H9 (cell line): ENCODE data around the gene SLC2A8. TPM values are rescaled to one million over a fixed set of nuclear protein-coding genes. Genes with fewer than 3 reads are reported as not detected.

Source experiments
- DNase-seq: peaks from one replicate; pipeline ENCODE4 v3.0.0-alpha.2; 2017
- H2AFZ ChIP-seq: one replicate; pipeline ENCODE4 v1.6.1; 2013; ENCODE audit warnings: mild to moderate bottlenecking, low read length, control low read depth, moderate library complexity
- H2AK5ac ChIP-seq: 2 replicates; pipeline ENCODE4 v1.6.1; 2013; ENCODE audit warnings: low read length, control low read depth, mixed read lengths; ENCODE audit not compliant: insufficient read length
- H2BK120ac ChIP-seq: one replicate; pipeline ENCODE4 v1.6.1; 2013; ENCODE audit warnings: low read depth, mild to moderate bottlenecking, low read length, control low read depth, inconsistent platforms; ENCODE audit not compliant: poor library complexity, severe bottlenecking
- H2BK12ac ChIP-seq: 2 replicates; pipeline ENCODE4 v1.6.1; 2013; ENCODE audit warnings: low read length, control low read depth, mixed read lengths, low read depth; ENCODE audit not compliant: insufficient read length
- H2BK15ac ChIP-seq: 2 replicates; pipeline ENCODE4 v1.6.1; 2013; ENCODE audit warnings: low read depth, low read length, control low read depth
- H2BK20ac ChIP-seq: one replicate; pipeline ENCODE4 v1.6.1; 2013; ENCODE audit warnings: low read depth, mild to moderate bottlenecking, low read length, control low read depth, inconsistent platforms; ENCODE audit not compliant: poor library complexity, severe bottlenecking
- H2BK5ac ChIP-seq: 2 replicates; pipeline ENCODE4 v1.6.1; 2013; ENCODE audit warnings: low read length, control low read depth, mixed read lengths; ENCODE audit not compliant: insufficient read length
- H3K14ac ChIP-seq: 2 replicates; pipeline ENCODE4 v1.6.1; 2013; ENCODE audit warnings: low read length, control low read depth; ENCODE audit not compliant: insufficient read depth
- H3K18ac ChIP-seq: 2 replicates; pipeline ENCODE4 v1.6.1; 2013; ENCODE audit warnings: low read depth, mild to moderate bottlenecking, mixed read lengths, low read length, control low read depth; ENCODE audit not compliant: insufficient read length
- H3K23ac ChIP-seq: 2 replicates; pipeline ENCODE4 v1.6.1; 2013; ENCODE audit warnings: low read length, control low read depth, mixed read lengths, low read depth; ENCODE audit not compliant: insufficient read length
- H3K23me2 ChIP-seq: 2 replicates; pipeline ENCODE4 v1.6.1; 2013; ENCODE audit warnings: low read depth, mild to moderate bottlenecking, mixed read lengths, low read length, control low read depth; ENCODE audit not compliant: insufficient read length, poor library complexity, severe bottlenecking
- H3K27ac ChIP-seq: 2 replicates; pipeline ENCODE4 v1.5.1; 2013; ENCODE audit warnings: low read length, control low read depth, mixed read lengths, low read depth; ENCODE audit not compliant: insufficient read length
- H3K27me3 ChIP-seq: 2 replicates; pipeline ENCODE4 v1.6.1; 2013; ENCODE audit warnings: low read length, control low read depth, inconsistent platforms; ENCODE audit not compliant: insufficient read depth
- H3K4ac ChIP-seq: 2 replicates; pipeline ENCODE4 v1.6.1; 2013; ENCODE audit warnings: low read depth, mild to moderate bottlenecking, control low read depth, inconsistent platforms, low read length, moderate library complexity
- H3K4me1 ChIP-seq: 2 replicates; pipeline ENCODE4 v1.6.1; 2013; ENCODE audit warnings: low read length, control low read depth, inconsistent platforms; ENCODE audit not compliant: insufficient read depth
- H3K4me2 ChIP-seq: 2 replicates; pipeline ENCODE4 v1.6.1; 2013; ENCODE audit warnings: low read length, control low read depth, mixed read lengths; ENCODE audit not compliant: insufficient read length, insufficient read depth
- H3K56ac ChIP-seq: 2 replicates; pipeline ENCODE4 v1.6.1; 2013; ENCODE audit warnings: low read depth, mild to moderate bottlenecking, mixed read lengths, low read length, control low read depth; ENCODE audit not compliant: insufficient read length
- H3K79me1 ChIP-seq: 2 replicates; pipeline ENCODE4 v1.6.1; 2013; ENCODE audit warnings: low read depth, mild to moderate bottlenecking, moderate library complexity, low read length, control low read depth, inconsistent platforms; ENCODE audit not compliant: insufficient read depth, poor library complexity, severe bottlenecking
- H3K79me2 ChIP-seq: 2 replicates; pipeline ENCODE4 v1.6.1; 2013; ENCODE audit warnings: low read length, control low read depth, inconsistent platforms; ENCODE audit not compliant: insufficient read depth
- H3K9ac ChIP-seq: 2 replicates; pipeline ENCODE4 v1.6.1; 2013; ENCODE audit warnings: low read length, control low read depth, mixed read lengths; ENCODE audit not compliant: insufficient read length; ENCODE audit errors: extremely low read depth
- H3K9me3 ChIP-seq: one replicate; pipeline ENCODE4 v1.6.1; 2013; ENCODE audit warnings: low read depth, low read length, inconsistent platforms; ENCODE audit not compliant: control insufficient read depth
- H3T11ph ChIP-seq: one replicate; pipeline ENCODE4 v1.6.1; 2013; ENCODE audit warnings: mild to moderate bottlenecking, low read length, control low read depth, inconsistent platforms
- H4K20me1 ChIP-seq: one replicate; pipeline ENCODE4 v1.6.1; 2013; ENCODE audit not compliant: control insufficient read depth, insufficient read length, insufficient read depth
- H4K5ac ChIP-seq: 2 replicates; pipeline ENCODE4 v1.6.1; 2013; ENCODE audit warnings: low read depth, mild to moderate bottlenecking, mixed read lengths, low read length, control low read depth; ENCODE audit not compliant: insufficient read length
- H4K8ac ChIP-seq: replicated peaks from 2 replicates; pipeline ENCODE4 v1.6.1; 2013; ENCODE audit warnings: low read length, control low read depth, mixed read lengths, low read depth; ENCODE audit not compliant: insufficient read length
- H4K91ac ChIP-seq: 2 replicates; pipeline ENCODE4 v1.6.1; 2013; ENCODE audit warnings: low read depth, mild to moderate bottlenecking, moderate library complexity, mixed read lengths, low read length, control low read depth; ENCODE audit not compliant: insufficient read length
- H3K27ac Mint-ChIP-seq, 3 experiments: 2 replicates in 2 of 3; 3 replicates in 1 of 3; pipeline ENCODE4 v1.8.0; 2020 to 2021; ENCODE audit warnings: mixed read lengths in 3 of 3, mild to moderate bottlenecking in 1 of 3, moderate library complexity in 1 of 3
- H3K27me3 Mint-ChIP-seq: 2 replicates; pipeline ENCODE4 v1.8.0; 2021; ENCODE audit warnings: low read depth, mild to moderate bottlenecking, moderate library complexity, mixed read lengths
- H3K36me3 Mint-ChIP-seq, 3 experiments: 2 replicates in 2 of 3; 3 replicates in 1 of 3; pipeline ENCODE4 v1.8.0; 2020 to 2021; ENCODE audit warnings: low read depth in 3 of 3, mixed read lengths in 3 of 3; ENCODE audit not compliant: insufficient read depth in 1 of 3
- H3K4me1 Mint-ChIP-seq, 2 experiments: 2 replicates each; pipeline ENCODE4 v1.8.0; 2020; ENCODE audit warnings: mixed read lengths in 2 of 2
- H3K4me3 Mint-ChIP-seq, 2 experiments: 2 replicates in 1 of 2; 3 replicates in 1 of 2; pipeline ENCODE4 v1.8.0; 2020 to 2021; ENCODE audit warnings: mild to moderate bottlenecking in 2 of 2, mixed read lengths in 2 of 2, moderate library complexity in 1 of 2
- H3K9me3 Mint-ChIP-seq, 2 experiments: 2 replicates in 1 of 2; 3 replicates in 1 of 2; pipeline ENCODE4 v1.8.0; 2020; ENCODE audit warnings: mild to moderate bottlenecking in 2 of 2, mixed read lengths in 2 of 2, moderate library complexity in 1 of 2
- WGBS: extraction: QIAGEN DNeasy Blood & Tissue Kit; methylation state at CpG from one replicate; pipeline ENCODE4 v1.1.7; 2013; ENCODE audit warnings: missing lambda C conversion rate, low lambda C conversion rate, mixed read lengths; ENCODE audit not compliant: insufficient read length; ENCODE audit errors: extremely low coverage; 5-methylcytosine and 5-hydroxymethylcytosine counted together
- total RNA-seq: library from RNA; stranded (reverse); gene quantifications from 2 replicates; pipeline ENCODE4 v1.2.1, GENCODE V29; 2021
- TF ChIP-seq, protein P1 (sequence below): fragments of 200-600 bp; sonication (generic); conservative IDR thresholded peaks from 3 replicates; pipeline ENCODE4 v1.8.0; 2021; ENCODE audit warnings: antibody characterized with exemption, mild to moderate bottlenecking

SLC2A8 gene
- total RNA-seq, 1 experiment from 2014 or later: 38.3 TPM

DNA sequence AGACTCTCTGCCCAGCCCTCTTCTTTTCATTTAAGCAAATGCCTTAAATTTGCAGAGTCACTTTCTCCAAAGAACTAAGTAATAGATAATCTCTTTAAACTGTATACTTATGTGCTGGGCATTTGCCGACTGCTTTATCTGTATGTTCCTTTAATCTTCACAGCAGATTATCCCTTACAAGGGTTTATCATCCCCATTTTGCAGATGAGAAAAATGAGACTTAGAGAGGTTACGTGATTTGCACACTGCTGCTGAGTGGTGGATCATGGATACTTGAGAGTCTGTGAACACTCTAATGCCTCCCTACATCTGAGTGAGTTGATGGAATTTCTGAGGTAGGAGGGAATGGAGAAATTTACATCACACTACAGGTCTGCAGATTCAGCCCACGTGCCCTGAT is 31.4 kb downstream of the SLC2A8 start:
- WGBS: no CpG with 5 or more reads among the region's 3 CpGs

More for the DNA sequence above, 31.4 kb downstream of the SLC2A8 start:
- Histone ChIP-seq H4K8ac (no peak overlapping the region), H3K27ac (no peak overlapping the region), H2BK120ac (no peak overlapping the region), H3K27me3 (no peaks in the 10 kb centered on the region), H4K5ac (no peak overlapping the region), H3K79me1 (peaks cover 3% of the 10 kb centered on the region), H3K23ac (no peak overlapping the region), H2AK5ac (no peak overlapping the region), H2BK12ac (no peak overlapping the region), H3K9ac (no peak overlapping the region), H2BK5ac (no peak overlapping the region), H3K9me3 (no peaks in the 10 kb centered on the region), H4K20me1 (no peaks in the 10 kb centered on the region), H3T11ph (no peak overlapping the region), H3K56ac (no peak overlapping the region), H3K4ac (no peak overlapping the region), H3K4me1 (no peaks in the 10 kb centered on the region), H3K79me2 (peaks cover 8% of the 10 kb centered on the region; the same call in 1 of the 2 replicates), H2AFZ (no peak overlapping the region), H3K18ac (no peak overlapping the region), H3K23me2 (peaks cover 7% of the 10 kb centered on the region), H2BK20ac (no peak overlapping the region), H3K14ac (no peak overlapping the region), H3K4me2 (no peak overlapping the region), H2BK15ac (no peak overlapping the region), H4K91ac (no peak overlapping the region)
- no peaks in the 10 kb centered on the region for H3K9me3 Mint-ChIP-seq
- peaks cover 17 to 51% (median 43%) of the 10 kb centered on the region in 3 experiments; a peak in 6 of 7 replicates for H3K36me3 Mint-ChIP-seq
- DNase-seq: no peak
- TF ChIP-seq, protein P1, sequence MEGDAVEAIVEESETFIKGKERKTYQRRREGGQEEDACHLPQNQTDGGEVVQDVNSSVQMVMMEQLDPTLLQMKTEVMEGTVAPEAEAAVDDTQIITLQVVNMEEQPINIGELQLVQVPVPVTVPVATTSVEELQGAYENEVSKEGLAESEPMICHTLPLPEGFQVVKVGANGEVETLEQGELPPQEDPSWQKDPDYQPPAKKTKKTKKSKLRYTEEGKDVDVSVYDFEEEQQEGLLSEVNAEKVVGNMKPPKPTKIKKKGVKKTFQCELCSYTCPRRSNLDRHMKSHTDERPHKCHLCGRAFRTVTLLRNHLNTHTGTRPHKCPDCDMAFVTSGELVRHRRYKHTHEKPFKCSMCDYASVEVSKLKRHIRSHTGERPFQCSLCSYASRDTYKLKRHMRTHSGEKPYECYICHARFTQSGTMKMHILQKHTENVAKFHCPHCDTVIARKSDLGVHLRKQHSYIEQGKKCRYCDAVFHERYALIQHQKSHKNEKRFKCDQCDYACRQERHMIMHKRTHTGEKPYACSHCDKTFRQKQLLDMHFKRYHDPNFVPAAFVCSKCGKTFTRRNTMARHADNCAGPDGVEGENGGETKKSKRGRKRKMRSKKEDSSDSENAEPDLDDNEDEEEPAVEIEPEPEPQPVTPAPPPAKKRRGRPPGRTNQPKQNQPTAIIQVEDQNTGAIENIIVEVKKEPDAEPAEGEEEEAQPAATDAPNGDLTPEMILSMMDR: no peak
- H3K27ac Mint-ChIP-seq: no peak overlapping the region
- H3K4me3 Mint-ChIP-seq: no peak overlapping the region
- no peaks in the 10 kb centered on the region for H3K27me3 Mint-ChIP-seq
- peaks cover 7 to 10% of the 10 kb centered on the region in 2 experiments for H3K4me1 Mint-ChIP-seq
